Coronary artery (tissue), 2 donors: ENCODE measurements around the gene HTR7.

ENCODE experiments used
- DNase-seq: peaks from one replicate; pipeline ENCODE4 v3.0.0-alpha.2; 2017; ENCODE audit warnings: low spot score
- H3K27ac ChIP-seq, 2 donors: fragments of 200-600 bp; sonication (generic); one replicate each; pipeline ENCODE4 v1.5.1; 2016 to 2019
- H3K4me3 ChIP-seq: fragments of 200-600 bp; sonication (generic); 2 replicates; pipeline ENCODE4 v1.5.1; 2016; ENCODE audit warnings: mild to moderate bottlenecking, moderate library complexity
- CTCF ChIP-seq: fragments of 200-600 bp; sonication (generic); IDR thresholded peaks from one replicate; pipeline ENCODE4 v1.5.1; 2019; ENCODE audit warnings: antibody characterized with exemption

The HTR7 gene

DNA sequence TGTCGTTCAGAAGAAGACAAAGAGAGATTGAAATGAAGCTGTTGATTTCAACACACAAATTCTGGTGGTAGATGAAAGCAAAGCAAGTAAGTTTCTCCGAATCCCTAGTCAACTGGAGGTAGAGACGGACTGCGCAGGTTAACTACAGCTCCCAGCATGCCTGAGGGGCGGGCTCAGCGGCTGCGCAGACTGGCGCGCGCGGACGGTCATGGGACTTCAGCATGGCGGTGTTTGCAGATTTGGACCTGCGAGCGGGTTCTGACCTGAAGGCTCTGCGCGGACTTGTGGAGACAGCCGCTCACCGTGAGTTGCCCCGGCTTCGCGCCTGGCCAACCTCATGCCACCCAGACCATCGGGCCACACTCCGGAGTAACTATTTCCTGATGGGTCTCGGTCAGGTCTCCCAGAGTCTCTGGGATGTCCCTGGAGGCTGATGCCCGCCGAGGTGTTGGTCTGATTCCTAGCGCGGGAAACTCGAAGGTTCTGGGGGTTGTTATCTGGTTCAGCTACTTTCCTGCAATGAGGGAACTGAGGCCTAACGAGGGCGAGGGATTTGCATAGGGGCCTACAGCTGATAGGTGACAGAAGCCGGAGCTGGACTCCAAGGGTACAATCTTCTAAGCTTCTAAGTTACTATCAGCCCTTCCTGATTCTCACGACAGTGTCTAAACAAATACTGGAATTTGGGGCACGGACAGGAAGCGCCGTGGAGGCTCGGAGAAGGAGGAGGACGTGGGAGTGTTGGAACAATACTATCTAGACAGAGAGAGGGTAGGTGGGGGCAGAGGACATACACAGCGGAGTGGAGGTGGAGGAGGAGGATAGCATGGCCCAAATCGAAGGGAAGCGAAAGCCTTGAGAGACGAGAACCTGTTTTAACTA lies 14.2 kb upstream of the HTR7 start, which contains the start of gene RPP30:
TSS of gene RPP30 (plus strand) at position 209 of the 882 bp plus-strand sequence. CDS start at position 222, 13 bp downstream.
- H3K27ac ChIP-seq, result peak within 1 kb of the TSS; percentile 54 to 83
- DNase-seq, result peak; percentile 88
- H3K4me3 ChIP-seq, result peak within 1 kb of the TSS; percentile 93
- no peak for TF ChIP-seq CTCF

DNA sequence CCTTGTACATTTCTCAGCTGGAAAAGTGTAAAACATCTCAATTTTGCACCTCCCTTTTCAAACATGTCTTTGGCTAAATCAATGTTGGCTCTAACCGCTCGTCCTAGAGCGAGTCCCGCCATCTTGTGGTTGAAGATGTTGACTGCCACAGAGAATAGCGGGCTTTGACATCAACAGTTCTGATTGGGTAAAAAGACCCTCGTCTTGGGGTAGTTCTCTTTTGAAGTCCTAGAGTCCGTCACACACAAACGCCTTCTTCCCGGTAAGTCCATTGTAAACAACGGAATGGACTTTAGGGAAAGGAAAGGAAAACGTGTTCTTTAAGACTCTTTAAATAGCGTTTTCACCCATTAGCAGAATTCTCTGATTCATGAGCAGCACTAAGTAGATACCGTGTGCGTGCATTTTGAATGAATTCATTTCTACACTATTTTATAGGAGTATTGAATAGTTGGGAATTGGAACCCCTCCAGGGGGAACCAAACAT lies 13.5 kb upstream of the HTR7 start:
- no peak for TF ChIP-seq CTCF

GRCh38 chr10:90866050-90866598 lies 8.3 kb upstream of the HTR7 start:
- DNase-seq, result no peak
- Histone ChIP-seq H3K4me3 (no peak overlapping the region), H3K27ac (no peak overlapping the region)
- no peak for TF ChIP-seq CTCF

More for the DNA sequence above, 13.5 kb upstream of the HTR7 start:
- H3K4me3 ChIP-seq, result peak overlapping the region; percentile 93
- DNase-seq, result no peak
- peak overlapping the region; percentile 54 to 83 for H3K27ac ChIP-seq

DNA sequence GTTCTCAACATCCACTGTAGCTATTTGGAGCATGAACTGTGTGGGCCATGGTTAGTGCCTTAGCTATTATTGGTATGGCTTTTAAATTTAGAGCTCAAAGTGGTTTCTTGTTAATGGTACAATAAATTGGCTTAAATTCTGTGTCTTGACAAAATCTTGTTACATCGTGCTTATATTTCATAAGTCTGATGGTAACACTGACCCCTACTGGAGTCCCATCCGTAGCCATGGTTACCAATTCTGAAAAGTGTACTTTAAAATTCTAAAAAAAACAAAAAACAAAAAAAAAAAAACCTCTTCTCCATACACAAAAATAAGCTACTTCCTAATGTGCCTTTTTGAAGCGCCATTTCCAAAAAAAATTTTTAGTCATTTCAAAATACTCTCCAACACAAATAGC lies 7.6 kb upstream of the HTR7 start:
- Histone ChIP-seq H3K4me3 (no peak overlapping the region), H3K27ac (no peak overlapping the region)
- TF ChIP-seq CTCF, result no peak
- DNase-seq, result no peak

DNA sequence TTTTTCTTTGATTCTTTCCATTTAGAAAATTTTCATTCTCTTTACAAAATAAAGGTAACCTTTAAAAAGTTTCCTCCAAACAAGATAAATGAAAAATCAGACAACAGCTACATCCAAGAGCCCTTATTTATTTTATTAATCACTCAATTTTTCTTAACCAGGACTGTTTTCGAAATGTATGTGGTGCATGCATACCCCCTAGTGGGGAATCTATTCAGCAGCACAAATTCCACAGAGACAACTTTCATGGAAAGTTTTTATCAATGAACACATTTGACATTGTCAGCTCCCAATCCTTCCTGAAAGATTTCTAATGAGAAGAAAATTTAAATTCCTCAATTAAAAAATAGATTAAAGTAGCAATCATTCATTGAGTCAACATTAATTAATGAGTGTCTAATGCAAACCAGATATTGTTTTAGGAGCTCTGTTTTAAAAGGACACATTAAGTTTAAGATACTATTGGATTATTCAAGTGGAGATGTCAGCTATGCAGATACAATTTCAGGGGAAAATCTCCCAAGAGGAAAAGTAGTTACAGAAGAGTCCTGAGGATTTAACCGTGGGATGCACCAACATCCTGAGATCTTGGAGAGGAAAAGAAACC lies 5.2 kb upstream of the HTR7 start:
- H3K27ac ChIP-seq, result no peak overlapping the region
- no peak overlapping the region for H3K4me3 ChIP-seq
- peak; percentile 33 for TF ChIP-seq CTCF
- no peak for DNase-seq

DNA sequence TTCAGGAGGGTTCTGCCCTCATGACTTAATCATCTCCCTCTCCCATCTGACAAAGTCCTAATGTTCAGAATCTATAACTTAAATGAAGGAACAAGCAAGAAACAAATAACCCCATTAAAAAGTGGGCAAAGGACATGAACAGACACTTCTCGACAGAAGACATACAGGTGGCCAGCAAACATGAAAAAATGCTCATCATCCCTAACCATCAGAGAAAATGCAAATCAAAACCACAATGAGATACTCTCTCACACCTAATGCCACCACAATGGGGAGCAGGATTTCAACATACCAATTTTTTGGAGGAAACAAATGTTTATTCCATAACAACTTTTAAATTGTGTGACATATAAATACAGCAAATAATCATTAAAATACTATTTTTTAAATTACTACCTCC lies 3.0 kb upstream of the HTR7 start:
- H3K4me3 ChIP-seq, result no peak overlapping the region
- no peak for TF ChIP-seq CTCF
- no peak for DNase-seq
- no peak overlapping the region for H3K27ac ChIP-seq
